Measurements from ENCODE around the gene RABL6.
A peak's percentile ranks its signal among the peaks of the same experiment; 100 is the strongest.
"Not testable (repeated sequence)": the region's sequence is repeated elsewhere in the genome, so short reads cannot be mapped to it uniquely, and the experiment has no call there.

RABL6 gene

DNA sequence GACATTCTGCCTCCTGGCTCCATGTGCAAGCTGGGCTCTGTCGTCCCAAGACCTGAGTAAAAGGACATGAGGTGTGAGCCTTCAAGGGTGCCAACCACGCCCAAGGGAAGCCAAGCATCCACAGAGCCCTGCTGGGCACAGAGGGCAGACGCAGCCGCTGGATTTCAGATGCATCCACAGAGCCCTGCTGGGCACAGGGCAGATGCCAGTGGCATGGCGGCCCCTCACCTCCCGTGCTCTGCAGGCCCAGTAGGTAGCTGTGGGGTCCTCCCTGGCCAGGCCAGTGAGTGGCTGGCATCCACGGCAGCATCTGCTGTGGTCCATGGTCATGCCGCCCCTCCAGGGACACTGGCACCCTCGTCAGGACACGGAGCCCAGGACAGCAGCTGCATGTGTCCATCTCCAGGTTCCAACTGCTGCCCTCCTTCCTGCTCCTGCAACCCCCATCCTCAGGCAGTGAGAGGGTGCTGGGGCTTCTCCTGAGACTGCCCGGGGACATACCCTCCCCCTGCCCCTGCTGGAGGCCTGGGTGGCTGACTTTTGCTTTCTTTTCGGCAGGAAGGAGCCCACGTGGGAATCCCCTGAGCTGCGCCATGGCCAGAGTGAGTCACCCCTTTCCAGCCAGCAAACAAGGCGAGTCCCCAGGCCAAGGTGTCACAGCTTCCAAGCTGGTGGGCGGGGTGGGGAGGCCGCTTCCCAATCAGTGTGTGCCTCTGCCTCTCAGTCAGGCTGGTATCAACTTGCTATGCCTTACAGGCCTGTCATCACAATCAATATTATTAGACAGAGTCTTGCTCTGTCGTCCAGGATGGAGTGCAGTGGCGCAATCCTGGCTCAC is 74.6 kb downstream of the RABL6 start:
- no peak for TF ChIP-seq SPI1 (IDR thresholded peaks at IDR 0.05; ENCODE audit: borderline replicate concordance, low read depth)
- TF ChIP-seq POLR2AphosphoS5 (IDR thresholded peaks at IDR 0.05; ENCODE audit: low read depth), result no peak
- no peak for TF ChIP-seq GABPA (IDR thresholded peaks at IDR 0.05; ENCODE audit: low read depth)
- TF ChIP-seq CTCF (IDR thresholded peaks at IDR 0.05; ENCODE audit: insufficient read depth, low read length), result no peak
- Histone ChIP-seq H3K27ac (replicated peaks) (no peak overlapping the region), H3K27me3 (ENCODE audit: insufficient read depth, poor library complexity, severe bottlenecking) (no peaks in the 10 kb centered on the region), H3K4me3 (replicated peaks; ENCODE audit: insufficient read depth, low read length) (no peak overlapping the region)
- peak in 1 of 2 experiments; percentile 50 for DNase-seq (ENCODE audit: low read depth in 1 of 2, low spot score in 1 of 2)

DNA sequence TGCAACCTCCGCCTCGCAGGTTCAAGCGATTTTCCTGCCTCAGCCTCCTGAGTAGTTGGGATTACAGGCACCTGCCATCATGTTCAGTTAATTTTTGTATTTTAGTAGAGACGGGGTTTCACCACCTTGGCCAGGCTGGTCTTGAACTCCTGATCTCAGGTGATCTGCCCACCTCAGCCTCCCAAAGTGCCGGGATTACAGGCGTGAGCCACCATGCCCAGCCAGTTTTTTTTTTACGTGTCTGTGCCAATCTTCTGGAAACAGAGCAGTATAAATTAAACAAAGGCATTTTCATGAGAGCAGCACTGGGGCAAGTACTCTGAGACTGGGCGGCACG is 75.2 kb downstream of the RABL6 start:
- H3K27me3 ChIP-seq (ENCODE audit: insufficient read depth, poor library complexity, severe bottlenecking); H3K4me3 ChIP-seq (replicated peaks; ENCODE audit: insufficient read depth, low read length); DNase-seq (ENCODE audit: low read depth in 1 of 2, low spot score in 1 of 2); H3K27ac ChIP-seq (replicated peaks): not testable (repeated sequence)

DNA sequence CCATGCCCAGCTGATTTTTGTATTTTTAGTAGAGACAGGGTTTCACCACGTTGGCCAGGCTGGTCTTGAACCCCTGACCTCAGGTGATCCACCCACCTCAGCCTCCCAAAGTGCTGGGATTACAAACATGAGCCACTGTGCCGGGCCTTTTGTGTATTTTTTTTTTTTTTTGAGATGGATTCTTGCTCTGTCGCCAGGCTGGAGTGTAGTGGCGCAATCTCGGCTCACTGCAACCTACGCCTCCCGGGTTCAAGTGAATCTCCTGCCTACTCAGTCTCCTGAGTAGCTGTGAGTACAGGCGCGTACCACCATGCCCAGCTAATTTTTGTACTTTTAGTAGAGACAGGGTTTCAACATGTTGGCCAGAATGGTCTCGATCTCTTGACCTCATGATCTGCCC is 75.9 kb downstream of the RABL6 start:
- H3K27me3 ChIP-seq (ENCODE audit: insufficient read depth, poor library complexity, severe bottlenecking); H3K27ac ChIP-seq (replicated peaks); DNase-seq (ENCODE audit: low read depth in 1 of 2, low spot score in 1 of 2); H3K4me3 ChIP-seq (replicated peaks; ENCODE audit: insufficient read depth, low read length): not testable (repeated sequence)

GRCh38 chr9:136885950-136886578 is 78.3 kb downstream of the RABL6 start, which contains the start of gene TRAF2:
TSS of gene TRAF2 (plus strand) at chr9:136886516. CDS start at chr9:136898741, 12,225 bp downstream.
- Histone ChIP-seq H3K27me3 (ENCODE audit: insufficient read depth, poor library complexity, severe bottlenecking) (no peaks in the 10 kb centered on the region), H3K4me3 (replicated peaks; ENCODE audit: insufficient read depth, low read length) (peak within 1 kb of the TSS; percentile 92), H3K27ac (replicated peaks) (peak within 1 kb of the TSS; percentile 81)
- peak; percentile 97 to 99 for DNase-seq (ENCODE audit: low read depth in 1 of 2, low spot score in 1 of 2)
- TF ChIP-seq POLR2AphosphoS5 (IDR thresholded peaks at IDR 0.05; ENCODE audit: low read depth), result peak; percentile 81
- TF ChIP-seq, protein P1, sequence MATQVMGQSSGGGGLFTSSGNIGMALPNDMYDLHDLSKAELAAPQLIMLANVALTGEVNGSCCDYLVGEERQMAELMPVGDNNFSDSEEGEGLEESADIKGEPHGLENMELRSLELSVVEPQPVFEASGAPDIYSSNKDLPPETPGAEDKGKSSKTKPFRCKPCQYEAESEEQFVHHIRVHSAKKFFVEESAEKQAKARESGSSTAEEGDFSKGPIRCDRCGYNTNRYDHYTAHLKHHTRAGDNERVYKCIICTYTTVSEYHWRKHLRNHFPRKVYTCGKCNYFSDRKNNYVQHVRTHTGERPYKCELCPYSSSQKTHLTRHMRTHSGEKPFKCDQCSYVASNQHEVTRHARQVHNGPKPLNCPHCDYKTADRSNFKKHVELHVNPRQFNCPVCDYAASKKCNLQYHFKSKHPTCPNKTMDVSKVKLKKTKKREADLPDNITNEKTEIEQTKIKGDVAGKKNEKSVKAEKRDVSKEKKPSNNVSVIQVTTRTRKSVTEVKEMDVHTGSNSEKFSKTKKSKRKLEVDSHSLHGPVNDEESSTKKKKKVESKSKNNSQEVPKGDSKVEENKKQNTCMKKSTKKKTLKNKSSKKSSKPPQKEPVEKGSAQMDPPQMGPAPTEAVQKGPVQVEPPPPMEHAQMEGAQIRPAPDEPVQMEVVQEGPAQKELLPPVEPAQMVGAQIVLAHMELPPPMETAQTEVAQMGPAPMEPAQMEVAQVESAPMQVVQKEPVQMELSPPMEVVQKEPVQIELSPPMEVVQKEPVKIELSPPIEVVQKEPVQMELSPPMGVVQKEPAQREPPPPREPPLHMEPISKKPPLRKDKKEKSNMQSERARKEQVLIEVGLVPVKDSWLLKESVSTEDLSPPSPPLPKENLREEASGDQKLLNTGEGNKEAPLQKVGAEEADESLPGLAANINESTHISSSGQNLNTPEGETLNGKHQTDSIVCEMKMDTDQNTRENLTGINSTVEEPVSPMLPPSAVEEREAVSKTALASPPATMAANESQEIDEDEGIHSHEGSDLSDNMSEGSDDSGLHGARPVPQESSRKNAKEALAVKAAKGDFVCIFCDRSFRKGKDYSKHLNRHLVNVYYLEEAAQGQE (IDR thresholded peaks at IDR 0.05; ENCODE audit: insufficient replicate concordance, low read depth), result no peak
- no peak for TF ChIP-seq GABPA (IDR thresholded peaks at IDR 0.05; ENCODE audit: low read depth)

DNA sequence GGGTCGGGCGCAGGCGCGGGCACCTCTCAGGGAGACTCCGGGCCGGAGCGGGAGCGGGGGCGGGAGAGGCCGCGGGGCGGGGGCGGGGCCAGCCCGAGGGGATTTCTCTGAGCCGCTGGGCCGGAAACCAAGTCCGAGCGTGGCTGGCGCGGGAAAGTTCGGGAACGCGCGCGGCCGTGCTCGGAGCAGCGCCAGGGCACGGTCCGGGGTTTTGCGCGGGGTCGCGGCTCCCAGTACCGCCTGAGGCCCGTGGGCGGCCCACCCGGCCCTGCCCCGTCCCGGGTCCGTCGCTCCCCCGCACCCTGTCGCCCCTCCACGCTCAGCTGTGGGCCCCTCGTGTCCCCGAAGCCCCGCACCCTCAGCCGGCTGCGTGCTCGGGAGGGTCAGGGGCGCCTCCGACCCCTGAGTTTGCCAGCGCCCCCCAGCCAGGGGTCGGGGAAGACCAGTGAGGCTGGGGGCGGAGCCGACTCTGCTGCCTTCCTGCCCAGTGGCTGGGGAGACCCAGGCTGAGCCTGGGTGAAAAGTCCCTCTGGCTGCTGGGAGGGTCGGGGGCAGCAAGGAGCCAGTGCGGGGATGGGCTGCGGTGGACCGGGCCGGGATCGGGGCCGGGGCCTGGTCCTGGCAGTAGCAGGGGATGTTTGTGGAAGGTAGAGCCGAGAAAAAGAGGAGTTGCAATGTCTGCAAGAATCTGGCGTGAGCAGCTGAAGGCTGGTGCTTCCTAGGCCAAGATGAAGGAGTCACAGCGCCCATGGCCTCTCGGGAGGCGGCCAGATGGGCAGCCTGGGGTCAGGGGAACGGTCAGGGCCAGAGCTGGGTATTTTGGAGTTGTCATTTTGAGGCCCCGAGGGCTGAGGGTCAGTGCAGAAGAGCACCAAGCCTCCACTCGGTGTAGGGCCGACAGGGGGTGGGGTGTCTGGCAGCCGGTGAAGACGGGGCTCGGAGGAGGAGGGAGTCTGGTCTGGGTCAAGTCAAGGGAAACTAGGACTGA is 79.2 kb downstream of the RABL6 start:
- Histone ChIP-seq H3K4me3 (replicated peaks; ENCODE audit: insufficient read depth, low read length) (peak overlapping the region; percentile 92), H3K27me3 (ENCODE audit: insufficient read depth, poor library complexity, severe bottlenecking) (no peaks in the 10 kb centered on the region), H3K27ac (replicated peaks) (peak overlapping the region; percentile 81)
- TF ChIP-seq SPI1 (IDR thresholded peaks at IDR 0.05; ENCODE audit: borderline replicate concordance, low read depth) (no peak), CTCF (IDR thresholded peaks at IDR 0.05; ENCODE audit: insufficient read depth, low read length) (no peak), GABPA (IDR thresholded peaks at IDR 0.05; ENCODE audit: low read depth) (no peak), POLR2AphosphoS5 (IDR thresholded peaks at IDR 0.05; ENCODE audit: low read depth) (no peak)
- TF ChIP-seq, protein P1 (IDR thresholded peaks at IDR 0.05; ENCODE audit: insufficient replicate concordance, low read depth), result no peak
- peak in 1 of 2 experiments; percentile 27 for DNase-seq (ENCODE audit: low read depth in 1 of 2, low spot score in 1 of 2)
